Adrenal gland (tissue), 5 donors: ENCODE data around the gene TRAPPC2L.

Experiments used
- CTCF ChIP-seq, 6 experiments: fragments of 450-650 bp in 4 of 6; fragments of 200-600 bp in 2 of 6; sonication (generic) in 1 of 6; IDR thresholded peaks; 1 replicate in 5 of 6; 2 replicates in 1 of 6; pipeline versions ENCODE4 v1.5.1 to v1.8.0; 2016 to 2021; ENCODE audit warnings: antibody characterized with exemption in 6 of 6, mild to moderate bottlenecking in 2 of 6, moderate library complexity in 1 of 6
- POLR2A ChIP-seq, 2 donors: fragments of 450-650 bp; IDR thresholded peaks; one replicate each; pipeline ENCODE4 v1.6.1; 2017; ENCODE audit warnings: antibody characterized with exemption in 2 of 2, mild to moderate bottlenecking in 2 of 2, moderate library complexity in 1 of 2
- donor health status: DM: no; HTN: no; CAD: no.

- TF ChIP-seq CTCF (IDR thresholded peaks at IDR 0.05) (no peak), POLR2A (IDR thresholded peaks at IDR 0.05) (no peak)
Measured at GRCh38 chr16:88903267-88903666, 46.3 kb downstream of the TRAPPC2L start.
